GM12874 (cell line): ENCODE measurements around the gene DEFB128.

Experiments
- TF ChIP-seq, protein P1 (sequence below): IDR thresholded peaks from 2 replicates; pipeline ENCODE4 v1.5.1; 2011; ENCODE audit warnings: low read depth, mild to moderate bottlenecking, control low read depth, low read length, moderate library complexity; ENCODE audit not compliant: insufficient read depth

The DEFB128 gene

GRCh38 chr20:198225-198624, 8.7 kb upstream of the DEFB128 start:
- TF ChIP-seq, protein P1, sequence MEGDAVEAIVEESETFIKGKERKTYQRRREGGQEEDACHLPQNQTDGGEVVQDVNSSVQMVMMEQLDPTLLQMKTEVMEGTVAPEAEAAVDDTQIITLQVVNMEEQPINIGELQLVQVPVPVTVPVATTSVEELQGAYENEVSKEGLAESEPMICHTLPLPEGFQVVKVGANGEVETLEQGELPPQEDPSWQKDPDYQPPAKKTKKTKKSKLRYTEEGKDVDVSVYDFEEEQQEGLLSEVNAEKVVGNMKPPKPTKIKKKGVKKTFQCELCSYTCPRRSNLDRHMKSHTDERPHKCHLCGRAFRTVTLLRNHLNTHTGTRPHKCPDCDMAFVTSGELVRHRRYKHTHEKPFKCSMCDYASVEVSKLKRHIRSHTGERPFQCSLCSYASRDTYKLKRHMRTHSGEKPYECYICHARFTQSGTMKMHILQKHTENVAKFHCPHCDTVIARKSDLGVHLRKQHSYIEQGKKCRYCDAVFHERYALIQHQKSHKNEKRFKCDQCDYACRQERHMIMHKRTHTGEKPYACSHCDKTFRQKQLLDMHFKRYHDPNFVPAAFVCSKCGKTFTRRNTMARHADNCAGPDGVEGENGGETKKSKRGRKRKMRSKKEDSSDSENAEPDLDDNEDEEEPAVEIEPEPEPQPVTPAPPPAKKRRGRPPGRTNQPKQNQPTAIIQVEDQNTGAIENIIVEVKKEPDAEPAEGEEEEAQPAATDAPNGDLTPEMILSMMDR, result no peak

DNA sequence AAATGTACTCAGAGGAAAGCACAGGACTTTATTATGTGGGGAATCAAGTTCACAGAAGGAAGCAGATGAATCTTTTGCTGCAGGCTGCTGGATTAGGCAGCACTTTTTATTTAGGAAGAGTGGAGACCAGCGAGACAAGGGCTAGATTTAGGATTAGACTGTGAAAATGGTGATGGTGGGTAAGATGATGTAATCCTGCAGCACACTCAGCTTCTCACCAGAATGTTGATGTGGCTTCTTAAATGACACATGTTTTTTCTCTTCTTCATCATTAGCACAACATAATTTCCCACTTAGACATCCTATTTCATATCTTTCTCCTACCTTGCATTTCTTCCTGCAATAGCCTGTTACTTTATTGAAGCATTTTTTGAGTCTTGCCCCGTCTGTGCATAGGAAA, 1.8 kb downstream of the DEFB128 start:
- TF ChIP-seq, protein P1, result no peak

DNA sequence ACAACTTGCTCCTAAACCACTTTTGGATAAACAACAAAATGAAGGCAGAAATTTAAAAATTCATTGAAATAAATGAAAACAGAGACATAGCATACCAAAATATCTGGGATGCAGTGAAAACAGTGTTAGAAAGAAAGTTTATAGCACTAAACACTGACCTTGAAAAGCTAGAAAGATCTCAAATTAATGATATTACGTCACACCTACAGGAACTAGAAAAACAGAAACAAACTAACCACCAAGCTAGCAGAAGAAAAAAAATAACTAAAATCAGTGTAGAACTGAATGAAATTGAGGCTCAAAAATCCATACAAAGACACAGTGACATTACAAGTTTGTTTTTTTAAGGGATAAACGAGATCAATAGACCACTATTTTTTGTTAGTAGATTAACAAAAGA, 5.2 kb downstream of the DEFB128 start:
- TF ChIP-seq, protein P1, result no peak

DNA sequence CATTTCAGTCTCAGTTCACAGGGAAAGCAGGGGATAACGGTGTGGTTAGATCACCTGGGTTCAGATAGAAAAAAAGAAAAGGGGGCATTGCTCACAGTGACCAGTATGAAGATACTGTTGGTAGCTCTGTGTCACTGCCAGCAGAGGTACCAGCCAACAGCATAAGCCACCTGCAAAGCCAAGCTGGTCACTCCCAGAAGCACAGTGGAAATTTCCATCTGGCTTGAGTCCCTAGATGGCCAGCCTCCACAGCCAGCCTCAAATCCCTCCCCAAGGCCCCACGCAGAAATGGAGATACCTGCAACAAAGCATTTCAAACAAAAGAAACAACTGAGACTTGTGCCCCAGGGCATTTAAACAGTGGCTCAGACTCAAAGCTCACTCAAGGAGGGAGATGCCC, 20.6 kb downstream of the DEFB128 start:
- TF ChIP-seq, protein P1, result no peak

DNA sequence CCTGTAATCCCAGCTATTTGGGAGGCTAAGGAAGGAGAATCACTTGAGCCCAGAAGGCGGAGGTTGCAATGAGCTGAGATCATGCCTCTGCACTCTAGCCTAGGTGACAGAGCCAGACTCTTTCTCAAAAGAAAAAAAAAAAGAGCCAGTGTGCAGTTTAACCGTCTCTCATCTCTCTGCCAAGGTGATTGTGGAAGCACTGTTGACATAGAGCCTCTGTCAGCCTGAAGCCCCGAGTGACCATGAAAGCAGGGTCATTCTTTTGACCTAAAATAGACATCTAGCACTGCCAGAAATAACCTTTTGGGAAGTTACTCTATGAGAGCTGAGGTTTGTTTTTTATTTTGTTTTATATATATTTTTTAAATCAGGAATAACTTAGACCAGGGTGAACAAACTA, 24.9 kb downstream of the DEFB128 start:
- TF ChIP-seq, protein P1, result no peak

GRCh38 chr20:157154-157553, 32.4 kb downstream of the DEFB128 start, which contains the start of gene DEFB127:
TSS of gene DEFB127 (plus strand) at chr20:157454. CDS start at chr20:157545, 91 bp downstream.
- TF ChIP-seq, protein P1, result no peak

DNA sequence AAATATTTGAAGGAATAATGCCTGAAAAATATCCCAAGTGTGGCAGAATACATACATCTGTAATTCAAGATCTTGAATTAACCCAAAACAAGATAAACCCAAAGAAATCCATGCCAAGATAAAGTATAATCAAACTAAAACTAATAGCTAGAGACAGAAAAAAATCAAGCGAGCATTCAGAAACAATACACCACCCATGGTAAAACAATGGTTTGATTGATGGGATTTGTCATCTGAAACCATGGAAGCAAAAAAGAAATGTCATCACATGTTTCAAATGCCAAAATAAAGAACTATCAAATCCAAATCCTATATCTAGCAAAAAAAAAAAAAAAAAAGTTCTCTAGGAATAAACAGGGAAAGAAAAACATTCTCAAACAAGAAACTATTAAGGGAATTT, 37.4 kb downstream of the DEFB128 start:
- TF ChIP-seq, protein P1, result no peak

GRCh38 chr20:145877-146276, 43.6 kb downstream of the DEFB128 start:
- TF ChIP-seq, protein P1, result no peak
